Measurements from ENCODE around the gene LASP1.

DNA sequence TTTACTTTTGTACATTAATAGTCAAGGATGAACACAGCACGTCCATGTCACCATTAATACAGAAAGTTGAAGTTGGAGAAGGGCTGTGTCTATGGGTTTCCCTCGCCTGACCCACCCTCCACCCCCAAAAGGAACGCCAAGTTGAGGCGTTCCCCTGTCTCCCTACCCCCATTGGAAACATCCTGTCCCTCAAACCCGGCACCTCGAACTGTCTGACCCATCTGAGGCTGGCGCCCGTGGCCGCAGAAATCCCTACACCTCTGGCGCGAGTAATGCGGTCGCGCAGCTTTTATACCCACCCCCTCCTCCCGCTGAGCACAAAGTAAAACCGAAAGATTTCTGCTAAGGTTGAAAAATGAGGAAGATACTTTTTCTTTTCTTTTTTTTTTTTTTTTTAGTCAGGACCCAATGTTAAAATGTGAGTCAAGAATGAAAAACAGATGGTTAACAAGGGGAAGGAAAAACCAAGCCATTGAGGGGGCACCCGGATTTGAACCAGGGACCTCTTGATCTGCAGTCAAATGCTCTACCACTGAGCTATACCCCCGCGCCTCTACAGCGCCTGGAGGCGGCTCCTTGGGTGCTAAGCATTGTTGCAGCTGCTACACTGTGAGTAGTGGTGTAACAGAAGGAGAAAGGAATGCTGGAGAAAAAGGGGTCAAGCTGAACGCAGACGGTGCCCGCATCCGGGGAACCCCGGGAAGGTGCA is 887 bp upstream of the LASP1 start:
- TF ChIP-seq, protein P1, sequence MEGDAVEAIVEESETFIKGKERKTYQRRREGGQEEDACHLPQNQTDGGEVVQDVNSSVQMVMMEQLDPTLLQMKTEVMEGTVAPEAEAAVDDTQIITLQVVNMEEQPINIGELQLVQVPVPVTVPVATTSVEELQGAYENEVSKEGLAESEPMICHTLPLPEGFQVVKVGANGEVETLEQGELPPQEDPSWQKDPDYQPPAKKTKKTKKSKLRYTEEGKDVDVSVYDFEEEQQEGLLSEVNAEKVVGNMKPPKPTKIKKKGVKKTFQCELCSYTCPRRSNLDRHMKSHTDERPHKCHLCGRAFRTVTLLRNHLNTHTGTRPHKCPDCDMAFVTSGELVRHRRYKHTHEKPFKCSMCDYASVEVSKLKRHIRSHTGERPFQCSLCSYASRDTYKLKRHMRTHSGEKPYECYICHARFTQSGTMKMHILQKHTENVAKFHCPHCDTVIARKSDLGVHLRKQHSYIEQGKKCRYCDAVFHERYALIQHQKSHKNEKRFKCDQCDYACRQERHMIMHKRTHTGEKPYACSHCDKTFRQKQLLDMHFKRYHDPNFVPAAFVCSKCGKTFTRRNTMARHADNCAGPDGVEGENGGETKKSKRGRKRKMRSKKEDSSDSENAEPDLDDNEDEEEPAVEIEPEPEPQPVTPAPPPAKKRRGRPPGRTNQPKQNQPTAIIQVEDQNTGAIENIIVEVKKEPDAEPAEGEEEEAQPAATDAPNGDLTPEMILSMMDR (IDR thresholded peaks at IDR 0.05; ENCODE audit: low read depth, low read length, poor library complexity, severe bottlenecking), result peak; percentile 71
- no peak for TF ChIP-seq EZH2phosphoT487 (IDR thresholded peaks at IDR 0.05; ENCODE audit: borderline replicate concordance, low read length)

All from DOHH2 (cell line).